ENCODE results near the gene FAAP100. TPM values are rescaled to one million over a fixed set of nuclear protein-coding genes. Genes with fewer than 3 reads are reported as not detected.
"Not testable (repeated sequence)": the region's sequence is repeated elsewhere in the genome, so short reads cannot be mapped to it uniquely, and the experiment has no call there.

The FAAP100 gene
- 10 to 100 TPM; 11.6 to 15.7 TPM for total RNA-seq
- long read RNA-seq, transcript FAAP100-202 (5 exons, 2,996 nt): major isoform, 8 of 28 reads
- long read RNA-seq, partial matches to known transcripts: 9 of 28 reads
- long read RNA-seq, other reads (novel, unspliced or antisense): 4 of 28 reads

- ATAC-seq: peak; percentile 73 to 79
- intact Hi-C loops (cut with DNase I): loop anchor here in 1 of 2 donors (5.0 kb wide), 1 partner anchor 35 kb away; no protein-coding TSS in a partner anchor
- DNase-seq: peak; percentile 85
Observed at GRCh38 chr17:81552244-81553017, at the start of gene FAAP100. FAAP100 (minus strand) TSS chr17:81552353; CDS start chr17:81552330, 23 bp downstream.

- intact Hi-C loops (cut with DNase I): loop anchor here in 1 of 2 donors (5.0 to 10.0 kb wide), 2 partner anchors 84 to 347 kb away; no protein-coding TSS in a partner anchor
- DNase-seq: no peak
- ATAC-seq: peak; percentile 79 to 83
Observed at GRCh38 chr17:81601525-81602120, 49.5 kb upstream of the FAAP100 start.

GRCh38 chr17:81599719-81600486 lies 47.8 kb upstream of the FAAP100 start:
- peak; percentile 62 to 69 for ATAC-seq
- intact Hi-C loops (cut with DNase I): loop anchor here in 1 of 2 donors (5.0 to 10.0 kb wide), 2 partner anchors 83 to 345 kb away; no protein-coding TSS in a partner anchor
- peak; percentile 36 for DNase-seq

- peak in 1 of 2 donors; percentile 25 for ATAC-seq
- intact Hi-C loops (cut with DNase I): no loop called here
Observed at GRCh38 chr17:81593105-81593871, 41.1 kb upstream of the FAAP100 start.

GRCh38 chr17:81591971-81592370 lies 39.8 kb upstream of the FAAP100 start:
- ATAC-seq: no peak
- intact Hi-C loops (cut with DNase I): no loop called here
- no peak for DNase-seq

More at GRCh38 chr17:81593105-81593871, 41.1 kb upstream of the FAAP100 start:
- DNase-seq: no peak

GRCh38 chr17:81590121-81590520 lies 38.0 kb upstream of the FAAP100 start:
- no peak for ATAC-seq

GRCh38 chr17:81589612-81590011 lies 37.5 kb upstream of the FAAP100 start:
- intact Hi-C loops (cut with DNase I): no loop called here
- ATAC-seq (no peak), DNase-seq (no peak)

More at GRCh38 chr17:81590121-81590520, 38.0 kb upstream of the FAAP100 start:
- intact Hi-C loops (cut with DNase I): no loop called here
- no peak for DNase-seq

- intact Hi-C loops (cut with DNase I): no loop called here
- ATAC-seq (no peak), DNase-seq (no peak)
Observed at GRCh38 chr17:81586096-81586495, 33.9 kb upstream of the FAAP100 start.

- intact Hi-C loops (cut with DNase I); ATAC-seq; DNase-seq: not testable (repeated sequence)
Observed at GRCh38 chr17:81584771-81585170, 32.6 kb upstream of the FAAP100 start.

- ATAC-seq: no peak
- DNase-seq: no peak
- intact Hi-C loops (cut with DNase I): no loop called here
Observed at GRCh38 chr17:81583589-81584342, 31.6 kb upstream of the FAAP100 start.

GRCh38 chr17:81582749-81583148 lies 30.6 kb upstream of the FAAP100 start:
- ATAC-seq: no peak
- intact Hi-C loops (cut with DNase I): no loop called here
- DNase-seq: no peak

GRCh38 chr17:81582341-81582740 lies 30.2 kb upstream of the FAAP100 start:
- ATAC-seq (no peak), DNase-seq (no peak)
- intact Hi-C loops (cut with DNase I): no loop called here

- no peak for DNase-seq
- intact Hi-C loops (cut with DNase I): no loop called here
- peak; percentile 14 to 51 for ATAC-seq
Observed at GRCh38 chr17:81581758-81582157, 29.6 kb upstream of the FAAP100 start.

GRCh38 chr17:81580481-81580880 lies 28.3 kb upstream of the FAAP100 start:
- DNase-seq (no peak), ATAC-seq (peak; percentile 2 to 31)
- intact Hi-C loops (cut with DNase I): no loop called here

- intact Hi-C loops (cut with DNase I): no loop called here
- peak; percentile 62 to 91 for ATAC-seq
- no peak for DNase-seq
Observed at GRCh38 chr17:81579821-81580321, 27.7 kb upstream of the FAAP100 start.

- ATAC-seq (no peak), DNase-seq (no peak)
- intact Hi-C loops (cut with DNase I): no loop called here
Observed at GRCh38 chr17:81579298-81579697, 27.1 kb upstream of the FAAP100 start.

- ATAC-seq: no peak
- intact Hi-C loops (cut with DNase I): no loop called here
- no peak for DNase-seq
Observed at GRCh38 chr17:81578561-81579225, 26.5 kb upstream of the FAAP100 start.
